Ammon's horn (tissue), 1 donor: Measurements from ENCODE around the gene TUBA4B.
A peak's percentile ranks its signal among the peaks of the same experiment; 100 is the strongest.
"Not testable (repeated sequence)": the region's sequence is repeated elsewhere in the genome, so short reads cannot be mapped to it uniquely, and the experiment has no call there.

Source experiments
- DNase-seq: peaks from one replicate; pipeline ENCODE4 v3.0.0-alpha.2; 2016; ENCODE audit warnings: low spot score

Gene TUBA4B

GRCh38 chr2:219277703-219278654 lies 24.9 kb downstream of the TUBA4B start:
- peak; percentile 87 for DNase-seq

DNA sequence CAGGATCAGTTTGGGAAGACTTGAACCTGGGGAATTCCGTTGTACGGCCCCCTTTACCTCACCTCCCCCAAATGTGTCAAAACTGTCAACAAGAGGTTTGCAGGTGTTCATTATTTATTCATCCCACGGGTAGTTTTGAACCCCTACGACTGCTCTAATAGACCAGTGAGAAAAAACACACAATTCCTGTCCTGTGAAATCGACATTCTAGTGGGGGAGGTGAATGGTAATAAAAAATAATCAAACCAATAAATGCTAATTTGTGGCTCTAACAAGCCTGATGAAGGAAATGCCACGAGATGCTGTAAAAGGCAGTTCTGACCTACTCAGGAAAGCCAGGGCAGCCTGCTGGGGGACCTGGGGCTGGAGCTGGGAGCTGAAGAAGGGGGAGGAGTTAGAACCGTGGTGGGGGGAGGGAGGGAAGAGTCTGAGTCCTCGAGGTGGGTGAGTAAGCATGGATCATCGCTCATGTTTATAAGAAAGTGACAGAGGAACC lies 25.7 kb downstream of the TUBA4B start:
- no peak for DNase-seq

DNA sequence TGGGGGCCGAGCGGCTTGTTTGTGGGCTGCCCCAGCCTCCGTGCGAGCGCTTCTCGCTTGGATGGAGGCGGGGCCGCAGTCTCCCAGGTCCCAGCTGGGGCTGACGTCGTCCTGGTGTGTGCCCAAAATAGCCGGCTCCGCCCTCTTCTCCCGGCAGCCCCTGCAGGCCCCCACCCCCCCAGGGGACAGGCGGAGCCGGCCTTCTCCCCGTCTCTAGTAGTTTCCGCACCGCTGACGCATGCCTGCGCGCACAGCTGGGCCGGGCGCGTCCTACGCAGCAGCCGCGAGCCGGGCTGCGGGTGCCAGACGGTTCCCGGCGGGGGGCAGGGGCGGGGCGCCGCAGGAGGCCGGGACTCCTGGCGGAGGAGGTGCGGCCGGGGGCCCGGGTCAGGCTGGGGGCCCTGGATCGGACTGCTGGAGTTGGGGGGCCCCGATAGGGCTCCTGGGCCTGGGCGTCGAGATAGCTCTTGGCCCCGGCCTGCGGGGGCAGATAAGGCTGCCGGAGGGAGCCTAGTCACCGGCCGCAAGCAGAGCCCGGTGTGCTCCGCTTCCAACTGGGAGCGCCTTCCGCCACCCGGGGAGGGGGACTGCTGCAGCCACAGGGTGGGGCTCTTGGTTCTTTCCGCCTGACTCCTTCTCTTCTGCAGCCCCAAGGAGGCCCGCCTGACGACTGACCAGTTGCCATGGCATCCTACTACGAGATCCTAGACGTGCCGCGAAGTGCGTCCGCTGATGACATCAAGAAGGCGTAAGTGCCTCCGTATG lies 26.3 kb downstream of the TUBA4B start, which contains the start of gene DNAJB2:
Gene DNAJB2 (plus strand): TSS at position 216 of the 765 bp plus-strand sequence. CDS start 468 bp downstream, at position 684.
- peak; percentile 98 for DNase-seq

- DNase-seq = no peak
These were observed 27.0 kb downstream of the TUBA4B start for GRCh38 chr2:219279916-219280516.

GRCh38 chr2:219280651-219281050 lies 27.6 kb downstream of the TUBA4B start:
- DNase-seq = no peak

DNA sequence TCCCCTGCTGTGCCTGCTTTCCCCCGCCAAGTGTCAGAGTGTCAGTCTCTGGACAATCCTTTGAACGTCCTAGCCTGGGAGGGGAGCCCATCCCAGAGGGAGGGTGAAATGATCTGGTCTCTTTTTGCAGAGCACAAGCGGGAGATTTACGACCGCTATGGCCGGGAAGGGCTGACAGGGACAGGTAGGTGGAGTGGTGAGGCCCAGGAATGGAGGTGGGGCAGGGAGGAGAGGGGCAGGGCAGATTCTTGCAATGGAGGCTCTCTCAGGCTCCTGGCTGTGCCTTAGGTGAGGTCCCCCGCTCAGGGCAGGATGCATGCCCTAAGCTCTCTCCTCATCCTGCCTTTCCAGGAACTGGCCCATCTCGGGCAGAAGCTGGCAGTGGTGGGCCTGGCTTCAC lies 28.5 kb downstream of the TUBA4B start:
- DNase-seq = no peak

DNA sequence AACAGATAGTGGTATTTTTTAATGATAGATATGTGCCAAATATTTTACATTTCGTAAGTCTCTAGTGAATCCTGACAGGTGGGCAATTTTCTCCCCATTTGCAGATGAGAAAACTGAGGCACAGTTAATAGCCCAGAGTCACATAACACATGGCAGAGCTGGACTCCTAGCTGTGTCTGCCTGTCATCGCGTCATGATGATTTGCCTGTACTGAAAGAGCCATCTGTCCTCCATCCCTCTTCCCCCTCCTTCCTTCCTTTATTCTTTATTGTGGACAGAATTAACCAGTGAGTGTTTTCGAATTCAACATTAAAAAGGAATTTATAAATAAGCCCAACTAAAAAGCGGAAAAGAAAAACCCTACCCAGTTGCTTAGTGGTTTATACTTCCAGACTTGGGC lies 29.3 kb downstream of the TUBA4B start:
- DNase-seq = peak; percentile 92

DNA sequence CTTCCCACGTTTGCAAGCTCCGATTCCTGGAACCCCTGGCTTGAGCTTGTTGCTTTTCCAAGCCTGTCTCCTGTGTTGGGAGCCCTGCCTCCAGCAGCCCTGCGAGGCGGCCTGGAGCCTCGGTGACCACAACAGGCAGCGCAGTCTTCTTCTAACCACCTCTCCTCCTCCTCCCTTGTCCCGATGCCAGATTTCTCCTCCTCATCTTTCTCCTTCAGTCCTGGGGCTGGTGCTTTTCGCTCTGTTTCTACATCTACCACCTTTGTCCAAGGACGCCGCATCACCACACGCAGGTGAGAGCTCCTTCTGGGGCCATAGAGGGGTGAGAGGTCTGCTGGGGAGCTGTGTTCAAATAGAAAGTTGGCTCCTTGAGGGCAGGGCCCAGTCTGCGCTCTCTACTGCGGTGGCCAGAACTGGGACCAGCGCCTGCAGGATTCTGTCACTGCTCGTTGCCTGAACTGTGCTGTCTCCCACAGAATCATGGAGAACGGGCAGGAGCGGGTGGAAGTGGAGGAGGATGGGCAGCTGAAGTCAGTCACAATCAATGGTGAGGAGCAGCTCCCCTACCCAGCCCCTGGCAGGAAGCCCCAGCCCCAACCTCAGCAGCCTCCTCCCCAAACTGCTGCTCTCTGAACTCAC lies 30.0 kb downstream of the TUBA4B start:
- no peak for DNase-seq

GRCh38 chr2:219284501-219285372 lies 31.7 kb downstream of the TUBA4B start:
- no peak for DNase-seq

DNA sequence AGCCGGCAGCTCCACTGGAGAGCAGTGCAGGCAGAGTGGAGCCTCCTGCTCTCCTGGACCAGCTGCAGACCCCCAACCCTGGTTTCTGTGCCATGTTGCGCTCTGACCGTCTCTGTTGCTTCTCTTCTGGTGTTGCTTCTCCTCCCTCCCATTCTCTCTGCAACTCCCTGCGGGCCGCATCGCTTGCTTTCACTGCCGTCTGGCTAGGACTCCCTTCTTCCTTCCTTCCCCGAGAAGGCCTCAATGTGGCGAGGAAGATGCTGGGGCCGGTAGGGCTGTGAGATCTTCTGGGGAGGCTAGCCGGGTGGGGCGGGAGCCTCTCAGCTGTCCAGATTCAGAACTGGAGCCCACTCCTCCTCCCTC lies 32.3 kb downstream of the TUBA4B start:
- no peak for DNase-seq

DNA sequence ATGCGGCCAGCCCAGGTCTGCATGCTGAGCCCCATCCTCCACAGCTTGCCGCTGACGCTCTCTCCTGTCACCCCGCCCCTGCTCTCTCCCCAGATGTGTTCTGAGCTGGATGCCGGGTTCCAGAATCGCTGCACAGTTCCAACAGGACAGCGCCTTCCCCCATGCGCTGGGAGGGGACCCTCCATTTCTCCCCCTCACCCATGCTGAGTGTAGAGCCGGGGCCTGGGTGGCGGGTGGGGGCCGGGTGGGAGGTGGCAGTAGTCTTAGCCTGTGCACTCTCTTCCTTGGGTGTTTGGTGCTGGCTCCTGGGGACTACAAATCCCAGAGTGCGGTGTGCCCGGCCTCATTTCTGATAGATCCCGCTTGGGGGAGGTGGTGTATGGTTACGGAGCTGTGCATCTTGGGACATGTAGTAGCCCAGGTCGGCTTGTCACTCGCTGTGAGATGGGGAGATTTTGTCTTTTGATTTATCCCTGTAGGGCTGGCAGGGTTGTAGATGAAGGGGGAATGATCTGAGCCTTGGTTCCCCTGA lies 32.9 kb downstream of the TUBA4B start:
- peak; percentile 76 for DNase-seq

GRCh38 chr2:219286436-219287115 lies 33.5 kb downstream of the TUBA4B start:
- DNase-seq = peak; percentile 70

DNA sequence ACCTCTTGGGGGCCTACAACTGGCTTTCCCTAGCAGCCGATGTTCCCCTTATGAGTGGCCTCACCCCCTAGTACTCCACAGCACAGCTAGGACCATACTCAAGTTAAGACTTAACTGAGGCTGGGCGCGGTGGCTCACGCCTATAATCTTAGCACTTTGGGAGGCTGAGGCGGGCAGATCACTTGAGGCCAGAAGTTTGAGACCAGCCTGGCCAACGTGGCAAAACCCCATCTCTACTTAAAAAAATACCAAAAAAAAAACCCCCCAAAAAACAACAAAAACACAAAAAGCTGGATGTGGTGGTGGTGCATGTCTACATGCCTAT lies 34.0 kb downstream of the TUBA4B start:
- not testable (repeated sequence) for DNase-seq

GRCh38 chr2:219287580-219288265 lies 34.7 kb downstream of the TUBA4B start:
- no peak for DNase-seq

DNA sequence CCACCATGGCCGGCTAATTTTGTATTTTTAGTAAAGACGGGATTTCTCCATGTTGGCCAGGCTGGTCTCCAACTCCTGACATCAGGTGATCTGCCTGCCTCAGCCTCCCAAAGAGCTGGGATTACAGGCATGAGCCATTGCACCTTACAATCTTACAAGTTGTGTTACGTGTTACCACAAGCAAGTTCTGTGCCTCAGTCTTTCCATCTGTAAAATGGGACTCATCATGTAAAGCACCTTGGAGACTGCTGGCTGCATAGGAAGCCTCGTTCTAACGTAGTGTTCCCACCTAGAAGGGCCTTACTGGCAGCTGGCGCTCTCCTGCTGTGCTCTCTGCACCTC lies 36.1 kb downstream of the TUBA4B start:
- no peak for DNase-seq

DNA sequence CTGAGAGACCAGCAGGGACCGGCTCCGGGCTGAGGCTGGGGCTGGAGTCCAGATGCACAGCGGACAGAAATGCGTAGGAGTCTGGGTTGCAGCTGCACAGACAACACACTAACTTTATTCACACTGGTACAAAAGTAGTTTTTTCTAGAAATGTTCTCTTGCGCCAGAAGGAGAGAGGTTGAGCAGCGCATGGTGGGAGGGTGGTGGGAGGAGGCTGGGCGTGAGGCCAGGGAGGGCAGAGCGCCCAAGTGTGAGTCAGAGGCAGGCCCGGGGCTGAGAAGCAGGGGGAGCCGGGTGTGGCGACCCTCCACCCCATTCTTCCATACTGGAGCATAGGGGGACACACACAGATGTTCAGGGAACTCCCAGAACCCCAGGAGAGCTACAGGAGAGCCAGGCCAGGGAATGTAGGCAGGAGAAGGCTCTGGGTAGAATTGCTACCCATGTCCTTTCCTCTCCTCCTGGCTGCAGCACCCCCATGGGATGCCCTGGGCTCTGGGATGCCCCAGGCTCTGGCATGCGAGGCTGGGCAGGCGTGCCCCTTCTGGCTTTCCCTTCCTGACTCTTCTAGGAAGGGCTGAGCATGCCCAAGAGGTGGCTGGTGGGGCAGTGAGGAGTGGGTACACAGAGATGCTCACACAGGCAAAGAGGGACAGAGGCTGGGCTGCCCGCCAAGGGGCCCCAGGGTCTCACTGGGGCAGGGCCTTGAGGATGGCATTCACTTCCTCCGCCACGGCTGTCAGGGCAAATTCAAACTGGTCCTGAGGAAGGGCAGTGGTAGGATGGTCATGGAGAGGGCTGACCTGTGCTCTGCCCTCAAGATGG lies 36.7 kb downstream of the TUBA4B start:
- DNase-seq = peak; percentile 93

- DNase-seq = no peak
These were observed 37.5 kb downstream of the TUBA4B start for GRCh38 chr2:219290381-219291171.

GRCh38 chr2:219291394-219291793 lies 38.4 kb downstream of the TUBA4B start:
- DNase-seq = no peak
